ENCODE results near the gene SUFU.

GRCh38 chr10:102677331-102678067 lies 173.7 kb downstream of the SUFU start:
- no peak for TF ChIP-seq POLR2A (IDR thresholded peaks at IDR 0.05)
- no peak for TF ChIP-seq CTCF (IDR thresholded peaks at IDR 0.05)
